ENCODE results near the gene KBTBD3. TPM values are rescaled to one million over a fixed set of nuclear protein-coding genes. Genes with fewer than 3 reads are reported as not detected.

KBTBD3 gene
- total and polyA plus RNA-seq, 2 experiments from 2014 or later = 4.9 to 5.6 TPM

- WGBS (ENCODE audit: low lambda C conversion rate, missing lambda C conversion rate) = 96% methylated on average over 4 of the region's 4 CpGs
- Histone ChIP-seq H3K4me1 (ENCODE audit: insufficient read depth) (no peaks in the 10 kb centered on the region), H2AFZ (no peak overlapping the region), H3K79me2 (peaks cover 4% of the 10 kb centered on the region), H3K9me3 (ENCODE audit: low read depth) (no peaks in the 10 kb centered on the region), H4K20me1 (ENCODE audit: insufficient read depth, poor library complexity, severe bottlenecking) (no peaks in the 10 kb centered on the region), H3K4me2 (no peak overlapping the region), H3K9me2 (replicated peaks; ENCODE audit: insufficient read depth) (no peaks in the 10 kb centered on the region), H3K4me3 (no peak overlapping the region), H3K36me3 (replicated peaks; ENCODE audit: insufficient read depth, low read depth) (peaks cover under 1% of the 10 kb centered on the region), H3K27ac (no peak overlapping the region), H3K27me3 (no peaks in the 10 kb centered on the region)
- TF ChIP-seq CTCF (IDR thresholded peaks at IDR 0.05; ENCODE audit: poor library complexity) (no peak), EZH2 (IDR thresholded peaks at IDR 0.05; ENCODE audit: borderline replicate concordance) (no peak), EZH2phosphoT487 (IDR thresholded peaks at IDR 0.05; ENCODE audit: low read depth, severe bottlenecking, unreplicated experiment) (no peak)
- no peak for DNase-seq (ENCODE audit: low spot score)
These were observed 75.7 kb downstream of the KBTBD3 start for GRCh38 chr11:106001304-106002012.

Other genes starting within 250 kb of the KBTBD3 start
- gene MSANTD4, start 55.1 kb downstream of the KBTBD3 start, total RNA-seq = 29.7 and 32.6 TPM in 2 replicates
- gene MSANTD4, start 55.1 kb downstream of the KBTBD3 start, polyA plus RNA-seq = 7.3 and 8.0 TPM in 2 replicates
- 80.7 and 89.6 TPM in 2 replicates for gene AASDHPPT, start 315 bp upstream of the KBTBD3 start, total RNA-seq
- gene AASDHPPT, start 315 bp upstream of the KBTBD3 start, polyA plus RNA-seq = 39.2 and 43.3 TPM in 2 replicates